HEK293 (cell line): Measurements from ENCODE around the gene CLPSL1.

Source experiments
- CTCF ChIA-PET: fragments of 350-600 bp; formaldehyde crosslinking; extraction: SDS; loops from one replicate; lab custom pipeline; 2021; ENCODE audit warnings: antibody characterized with exemption; lab: Yijun Ruan, JAX
- POLR2A ChIA-PET: fragments of 300-600 bp; formaldehyde crosslinking; extraction: SDS; loops from one replicate; lab custom pipeline; 2020; ENCODE audit warnings: antibody characterized with exemption, inconsistent platforms; lab: Yijun Ruan, JAX
- H3K27ac ChIP-seq: fragments of 200-500 bp; sonication (Bioruptor generic); 2 replicates; pipeline ENCODE4 v1.5.1; 2014; ENCODE audit warnings: low read depth, low read length, control low read depth, inconsistent platforms; ENCODE audit errors: extremely low read depth
- H3K36me3 ChIP-seq, 2 experiments: fragments of 200-500 bp in 1 of 2; sonication (Bioruptor generic) in 1 of 2; 1 replicate in 1 of 2; 2 replicates in 1 of 2; pipeline ENCODE4 v1.5.1; 2014 to 2017; ENCODE audit warnings: inconsistent platforms in 2 of 2, low read length in 2 of 2; ENCODE audit not compliant: control insufficient read depth in 2 of 2, insufficient read depth in 1 of 2
- H3K4me1 ChIP-seq: fragments of 200-500 bp; sonication (Bioruptor generic); 2 replicates; pipeline ENCODE4 v1.5.1; 2014; ENCODE audit warnings: mild to moderate bottlenecking, low read length, inconsistent platforms; ENCODE audit not compliant: control insufficient read depth, insufficient read depth
- H3K4me3 ChIP-seq: 2 replicates; pipeline ENCODE4 v1.5.1; 2011; ENCODE audit warnings: low read depth, mild to moderate bottlenecking, control low read depth, low read length, moderate library complexity
- H3K9me3 ChIP-seq: fragments of 200-500 bp; sonication (Bioruptor generic); 2 replicates; pipeline ENCODE4 v1.5.1; 2014; ENCODE audit warnings: low read depth, low read length, inconsistent platforms; ENCODE audit not compliant: control insufficient read depth, insufficient read depth
- KLF9 ChIP-seq: fragments of 450-650 bp; formaldehyde crosslinking; IDR thresholded peaks from 2 replicates; pipeline ENCODE4 v1.5.1; 2016; ENCODE audit warnings: missing biosample characterization, missing genetic modification characterization, low read depth
- PBX3 ChIP-seq: sonication (generic); formaldehyde crosslinking; IDR thresholded peaks from 2 replicates; pipeline ENCODE4 v1.8.1; 2022; ENCODE audit warnings: mild to moderate bottlenecking, moderate library complexity, missing genetic modification reagents
- PRDM2 ChIP-seq: fragments of 450-650 bp; formaldehyde crosslinking; IDR thresholded peaks from 2 replicates; pipeline ENCODE4 v1.5.1; 2016; ENCODE audit warnings: missing biosample characterization, missing genetic modification characterization, borderline replicate concordance
- REST ChIP-seq: fragments of 450-650 bp; formaldehyde crosslinking; IDR thresholded peaks from 2 replicates; pipeline ENCODE4 v1.5.1; 2016; ENCODE audit warnings: missing biosample characterization, missing genetic modification characterization
- SCRT2 ChIP-seq: fragments of 450-650 bp; formaldehyde crosslinking; IDR thresholded peaks from 2 replicates; pipeline ENCODE4 v1.5.1; 2016; ENCODE audit warnings: missing biosample characterization, missing genetic modification characterization
- SP3 ChIP-seq: fragments of 450-650 bp; formaldehyde crosslinking; IDR thresholded peaks from 2 replicates; pipeline ENCODE4 v1.5.1; 2016; ENCODE audit warnings: missing biosample characterization, missing genetic modification characterization
- ZBTB1 ChIP-seq: fragments of 450-650 bp; formaldehyde crosslinking; IDR thresholded peaks from 2 replicates; pipeline ENCODE4 v1.5.1; 2016; ENCODE audit warnings: missing biosample characterization, missing genetic modification characterization
- ZBTB49 ChIP-seq: fragments of 450-650 bp; formaldehyde crosslinking; IDR thresholded peaks from 2 replicates; pipeline ENCODE4 v1.5.1; 2016; ENCODE audit warnings: missing biosample characterization, missing genetic modification characterization, low read depth
- ZFP3 ChIP-seq: fragments of 450-650 bp; formaldehyde crosslinking; IDR thresholded peaks from 2 replicates; pipeline ENCODE4 v1.5.1; 2016; ENCODE audit warnings: low read depth, missing biosample characterization, missing genetic modification characterization
- ZNF133 ChIP-seq: fragments of 450-650 bp; formaldehyde crosslinking; IDR thresholded peaks from 2 replicates; pipeline ENCODE4 v1.5.1; 2016; ENCODE audit warnings: missing biosample characterization, missing genetic modification characterization
- ZNF140 ChIP-seq: fragments of 450-650 bp; formaldehyde crosslinking; IDR thresholded peaks from 2 replicates; pipeline ENCODE4 v1.5.1; 2016; ENCODE audit warnings: missing biosample characterization, missing genetic modification characterization
- ZNF174 ChIP-seq: fragments of 450-650 bp; formaldehyde crosslinking; IDR thresholded peaks from 2 replicates; pipeline ENCODE4 v1.5.0; 2017; ENCODE audit warnings: missing biosample characterization, mild to moderate bottlenecking, missing genetic modification characterization
- ZNF2 ChIP-seq: fragments of 450-650 bp; formaldehyde crosslinking; IDR thresholded peaks from 2 replicates; pipeline ENCODE4 v1.5.1; 2016; ENCODE audit warnings: missing biosample characterization, missing genetic modification characterization
- ZNF514 ChIP-seq: fragments of 450-650 bp; formaldehyde crosslinking; IDR thresholded peaks from 2 replicates; pipeline ENCODE4 v1.5.1; 2016; ENCODE audit warnings: missing biosample characterization, missing genetic modification characterization
- ZNF544 ChIP-seq: fragments of 450-650 bp; formaldehyde crosslinking; IDR thresholded peaks from 2 replicates; pipeline ENCODE4 v1.5.0; 2017; ENCODE audit warnings: missing biosample characterization, missing genetic modification characterization
- ZNF549 ChIP-seq: fragments of 450-650 bp; IDR thresholded peaks from 2 replicates; pipeline ENCODE4 v1.5.1; 2018; ENCODE audit warnings: missing biosample characterization, missing genetic modification characterization, mild to moderate bottlenecking, inconsistent platforms, moderate library complexity
- ZNF610 ChIP-seq: fragments of 450-650 bp; formaldehyde crosslinking; IDR thresholded peaks from 2 replicates; pipeline ENCODE4 v1.5.1; 2016; ENCODE audit warnings: missing biosample characterization, missing genetic modification characterization, borderline replicate concordance
- ZNF629 ChIP-seq: fragments of 450-650 bp; formaldehyde crosslinking; IDR thresholded peaks from 2 replicates; pipeline ENCODE4 v1.5.1; 2017; ENCODE audit warnings: missing biosample characterization, missing genetic modification characterization
- ZNF654 ChIP-seq: fragments of 450-650 bp; formaldehyde crosslinking; IDR thresholded peaks from 2 replicates; pipeline ENCODE4 v1.5.1; 2016; ENCODE audit warnings: low read depth, missing biosample characterization, missing genetic modification characterization
- ZNF707 ChIP-seq: fragments of 450-650 bp; formaldehyde crosslinking; IDR thresholded peaks from 2 replicates; pipeline ENCODE4 v1.5.1; 2016; ENCODE audit warnings: missing biosample characterization, missing genetic modification characterization

CLPSL1 gene

GRCh38 chr6:35771343-35771627 is 9.5 kb upstream of the CLPSL1 start:
- Histone ChIP-seq H3K27ac (no peak overlapping the region), H3K36me3 (no peaks in the 10 kb centered on the region), H3K4me1 (no peaks in the 10 kb centered on the region), H3K9me3 (no peaks in the 10 kb centered on the region), H3K4me3 (no peak overlapping the region)
- CTCF ChIA-PET, result interaction anchor here (1.1 to 2.1 kb wide), 2 partner anchors 35 to 187 kb away, joined by 3 to 5 read pairs; no protein-coding TSS in a partner anchor
- POLR2A ChIA-PET, result no interaction called here
- TF ChIP-seq ZFP3 (tag by site-specific recombination) (no peak), ZNF544 (tag by site-specific recombination) (no peak), PBX3 (CRISPR knock-in tag) (no peak), REST (tag by site-specific recombination) (no peak), ZNF610 (tag by site-specific recombination) (no peak), SCRT2 (tag by site-specific recombination) (no peak), ZNF629 (tag by site-specific recombination) (no peak), ZNF654 (tag by site-specific recombination) (no peak), ZNF549 (tag by site-specific recombination) (no peak), ZBTB49 (tag by site-specific recombination) (no peak), ZNF2 (tag by site-specific recombination) (no peak), ZBTB1 (tag by site-specific recombination) (no peak), ZNF514 (tag by site-specific recombination) (no peak), ZNF174 (no peak), ZNF133 (tag by site-specific recombination) (no peak), PRDM2 (tag by site-specific recombination) (no peak), ZNF140 (tag by site-specific recombination) (no peak), KLF9 (no peak), ZNF707 (tag by site-specific recombination) (no peak), SP3 (tag by site-specific recombination) (no peak)
